Measurements from ENCODE around the gene SLC1A2.

SLC1A2 gene

DNA sequence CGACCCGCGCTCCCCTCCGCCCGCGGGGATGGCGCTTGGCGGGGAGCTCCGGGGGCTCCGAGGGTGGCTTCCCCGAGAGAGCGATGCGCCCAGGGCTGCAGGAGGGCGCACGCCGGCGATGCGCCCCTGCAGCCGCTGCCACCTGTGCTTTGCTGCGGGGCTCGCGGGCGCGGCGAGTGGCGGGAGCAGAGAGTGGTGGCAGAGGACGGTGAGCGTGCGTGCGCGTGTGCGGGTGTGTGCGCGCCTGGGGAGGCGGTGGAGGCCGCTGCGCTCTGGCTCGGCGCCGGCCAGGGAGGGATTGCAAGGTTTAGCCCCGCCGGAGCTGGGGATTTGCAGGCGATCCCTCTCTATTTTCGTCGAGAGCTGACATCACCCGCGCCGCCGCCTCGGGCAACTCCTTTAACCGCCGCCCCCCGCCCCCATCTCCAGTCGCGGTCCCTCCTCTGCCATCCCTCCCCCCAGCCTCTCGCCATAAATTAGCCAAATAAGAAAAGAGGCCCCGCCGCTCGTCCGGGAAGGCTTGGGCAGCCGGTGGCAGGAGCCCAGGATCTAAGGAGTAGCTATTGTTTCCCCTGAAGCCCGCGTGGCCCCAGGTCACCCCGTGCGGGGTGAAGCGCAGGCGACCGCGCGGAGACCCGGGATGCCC, at the start of gene SLC1A2:
Gene SLC1A2 (minus strand): TSS at position 375 of the 646 bp plus-strand sequence. CDS start 592 bp downstream, outside the sequence.
- no peak for DNase-seq

DNA sequence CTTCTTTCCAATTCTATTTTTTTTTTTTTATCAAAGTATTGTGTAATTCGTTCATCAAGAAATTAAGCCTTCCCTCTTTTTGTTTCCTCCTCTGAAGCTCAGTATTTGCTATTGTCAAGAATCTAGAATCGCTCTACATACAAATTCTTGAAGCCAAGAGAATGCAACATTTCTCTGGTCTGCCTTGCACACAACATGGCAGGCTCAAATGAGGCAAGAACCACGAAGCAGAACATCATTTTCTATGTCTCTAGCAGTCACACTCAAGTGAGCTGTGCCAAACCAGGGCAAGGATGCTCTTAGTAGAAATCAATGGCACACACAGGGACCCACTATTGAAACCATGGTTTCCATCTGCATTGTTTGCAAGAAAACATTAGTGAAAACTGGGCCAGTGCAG, 46.7 kb upstream of the SLC1A2 start:
- DNase-seq, result no peak

DNA sequence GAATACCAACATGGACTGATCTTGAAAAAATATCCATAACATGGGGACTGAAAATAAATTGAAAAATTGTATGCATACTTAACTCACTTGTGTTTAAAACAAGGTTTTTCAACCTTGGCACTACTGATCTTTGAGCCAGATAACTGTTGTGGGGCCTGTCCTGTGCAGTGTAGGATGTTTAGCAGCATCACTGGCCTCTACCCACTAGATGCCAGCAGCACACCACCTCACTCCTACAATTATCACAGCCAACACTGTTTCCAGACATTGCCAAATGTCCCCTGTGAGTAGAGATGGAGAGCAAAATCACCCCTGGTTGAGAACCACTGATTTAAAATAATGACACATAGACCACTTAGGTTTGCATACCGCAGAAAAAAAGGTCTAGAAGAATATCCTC, 45.0 kb upstream of the SLC1A2 start:
- DNase-seq, result no peak

- no peak for DNase-seq
Observed at GRCh38 chr11:35463331-35463751, 44.0 kb upstream of the SLC1A2 start.

DNA sequence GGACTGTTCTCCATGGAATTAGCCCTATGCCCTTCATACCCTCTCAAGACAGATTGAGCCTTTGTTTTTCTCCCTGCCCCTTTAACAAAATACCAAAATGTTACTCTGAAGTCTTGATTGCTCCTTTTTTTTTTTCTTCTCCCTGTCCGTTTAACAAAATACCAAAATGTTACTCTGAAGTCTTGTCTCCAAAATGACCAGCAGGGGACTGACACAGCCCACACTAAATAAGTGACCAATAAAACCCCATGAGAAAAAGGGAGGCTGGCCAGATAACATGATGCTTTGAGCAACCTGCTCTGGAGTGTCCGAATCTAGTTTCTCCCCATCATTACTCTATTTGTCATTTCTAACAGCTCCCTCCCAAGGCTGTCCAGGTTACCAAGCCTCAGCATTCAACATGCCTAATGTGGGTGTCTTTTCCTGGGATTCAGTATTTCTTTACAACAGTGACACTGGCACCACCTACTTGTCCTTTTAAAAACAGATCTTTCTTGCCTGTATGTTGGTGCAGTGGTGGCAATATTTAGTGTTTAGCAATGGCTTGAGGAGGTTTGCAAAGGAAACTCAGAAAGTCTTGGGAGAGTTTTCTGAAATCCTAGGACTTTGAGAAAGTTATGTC, 42.7 kb upstream of the SLC1A2 start:
- DNase-seq, result no peak

DNA sequence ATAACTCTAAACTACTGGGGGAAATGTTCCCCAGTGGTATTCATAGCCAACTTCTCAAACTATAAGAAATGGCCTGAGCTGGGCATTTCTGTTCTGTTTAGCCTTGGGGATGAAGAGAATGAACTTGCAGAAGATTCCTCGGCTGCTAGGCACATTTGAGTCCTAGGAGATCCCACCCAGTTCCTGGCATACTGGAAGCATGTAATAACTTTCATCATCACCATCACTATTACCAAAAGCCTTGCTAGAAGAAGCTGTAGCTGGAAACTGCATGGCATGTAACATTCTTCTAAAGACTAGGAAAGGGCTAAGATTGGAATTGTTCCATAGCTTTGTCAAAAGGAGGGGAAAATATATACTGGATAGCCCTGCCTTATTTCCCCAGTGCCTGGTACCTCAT, 40.1 kb upstream of the SLC1A2 start:
- DNase-seq, result no peak

- DNase-seq, result no peak
Observed at GRCh38 chr11:35458846-35459245, 39.5 kb upstream of the SLC1A2 start.

- DNase-seq, result no peak
Observed at GRCh38 chr11:35454362-35454761, 35.0 kb upstream of the SLC1A2 start.

DNA sequence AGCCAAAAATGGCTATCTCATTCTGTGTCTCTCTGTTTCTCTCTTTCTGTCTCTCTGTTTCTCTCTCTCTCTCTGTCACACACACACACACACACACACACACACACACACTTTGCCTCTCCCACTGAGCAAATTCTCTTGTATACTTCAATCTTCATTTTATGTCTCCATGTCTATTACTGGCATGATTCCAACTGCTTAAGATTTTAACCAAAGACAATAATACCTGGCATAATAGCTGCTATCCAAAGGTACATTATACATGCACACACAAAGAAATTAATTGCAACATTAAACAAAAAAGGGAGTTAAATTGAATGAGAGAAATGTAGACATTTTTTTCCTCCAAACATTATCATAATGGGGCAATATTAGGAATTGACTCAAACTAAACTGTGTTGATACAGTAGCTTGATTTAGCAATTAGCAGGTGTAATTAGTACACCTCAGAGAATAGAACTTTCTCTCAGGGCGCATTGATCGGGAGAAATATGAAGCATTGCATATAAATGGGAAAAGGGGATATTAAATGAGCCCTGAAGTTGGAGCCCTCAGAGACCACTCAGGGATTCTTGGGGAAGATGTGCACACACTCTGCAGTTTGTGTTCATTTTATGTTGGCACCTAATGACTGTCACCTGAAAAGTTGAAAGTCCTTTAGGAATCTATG, 17.4 kb upstream of the SLC1A2 start:
- DNase-seq, result no peak

GRCh38 chr11:35433588-35433987, 14.2 kb upstream of the SLC1A2 start:
- DNase-seq, result no peak

DNA sequence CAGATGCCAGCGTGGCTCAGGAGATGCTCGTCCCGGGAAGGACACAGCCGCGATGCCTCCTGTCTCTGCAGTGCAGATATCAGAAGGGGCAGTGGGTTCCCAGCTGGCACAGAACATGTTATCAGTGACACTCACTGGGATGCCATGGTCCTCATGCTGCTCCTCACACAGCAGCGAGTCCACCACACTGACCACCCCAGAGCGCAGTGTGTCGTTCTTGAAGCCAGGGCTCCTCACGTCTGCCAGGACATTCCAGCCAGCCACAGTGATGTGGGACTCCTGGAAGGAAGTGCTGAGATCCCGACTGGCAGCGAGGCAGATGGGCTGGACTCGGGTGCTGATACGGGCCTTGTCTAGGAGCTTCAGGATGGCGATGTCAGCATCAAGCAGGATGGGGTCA, 13.1 kb upstream of the SLC1A2 start:
- DNase-seq, result no peak

GRCh38 chr11:35427071-35427470, 7.7 kb upstream of the SLC1A2 start:
- no peak for DNase-seq

DNA sequence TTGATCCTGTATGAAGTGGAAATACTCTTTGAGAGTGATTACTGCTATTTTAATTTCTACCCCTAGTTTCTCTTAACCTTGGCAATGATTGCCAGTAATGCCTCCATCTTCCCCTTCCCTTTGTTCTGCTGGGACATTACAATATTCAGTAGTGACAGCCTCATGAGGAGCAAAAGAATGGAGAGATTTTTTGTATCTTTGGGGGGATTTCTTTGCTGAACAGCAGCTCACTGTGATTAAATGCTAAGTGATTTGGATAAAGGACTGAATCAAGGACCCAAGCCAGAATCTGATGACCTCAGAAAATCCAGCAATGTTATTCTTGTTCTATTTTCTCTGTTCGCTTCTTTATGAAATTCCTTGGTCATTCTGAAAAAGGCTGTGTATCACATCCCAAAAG, 7.0 kb upstream of the SLC1A2 start:
- DNase-seq, result no peak

DNA sequence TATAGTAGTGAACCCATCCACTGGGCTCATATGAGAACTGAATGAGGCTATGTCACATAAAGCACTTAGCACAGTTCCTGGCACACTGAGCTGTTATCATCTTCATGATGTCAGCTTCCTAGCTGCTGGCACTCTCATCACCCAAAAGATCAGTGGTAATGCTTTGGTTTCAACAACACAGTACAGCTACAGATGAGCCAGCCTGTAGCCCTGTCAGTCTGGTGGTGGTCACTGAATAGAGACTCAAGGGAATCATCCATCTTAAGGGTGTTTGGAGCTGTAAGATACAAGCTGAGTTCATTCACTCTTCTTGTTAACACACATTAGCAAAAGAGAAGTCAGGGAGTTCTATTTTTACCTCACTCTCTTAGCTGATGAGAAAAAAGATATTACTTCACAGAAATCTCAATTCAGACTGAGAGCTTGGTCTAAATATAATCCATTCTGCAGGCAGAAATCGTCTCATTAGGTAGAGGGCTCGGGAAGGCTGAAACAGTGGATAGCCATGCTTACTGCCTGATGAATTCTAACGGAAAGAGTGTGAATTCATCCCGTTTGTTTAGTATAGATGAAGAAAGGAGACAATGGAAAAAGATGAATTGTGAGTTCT, 6.3 kb upstream of the SLC1A2 start:
- no peak for DNase-seq

GRCh38 chr11:35424157-35424940, 5.0 kb upstream of the SLC1A2 start:
- DNase-seq, result no peak

DNA sequence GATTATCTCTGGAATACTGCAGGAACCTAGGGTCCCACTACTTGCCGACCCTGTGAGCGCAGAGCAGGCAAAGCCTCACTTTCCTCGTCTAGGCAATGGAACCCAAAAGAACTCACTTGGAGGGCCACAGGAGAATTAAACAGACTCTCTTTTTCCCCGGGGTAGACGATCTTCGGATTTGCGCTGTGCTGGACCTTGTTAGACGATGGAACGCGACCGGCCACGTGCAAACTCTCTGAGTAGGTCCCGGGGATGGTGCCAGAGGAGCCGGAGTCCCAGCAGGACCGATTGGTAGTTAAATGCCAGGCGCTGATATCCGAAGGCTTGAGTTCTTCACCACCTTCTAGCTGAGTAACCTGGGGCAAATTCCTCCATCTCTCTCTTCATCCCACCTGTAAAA, 1.0 kb upstream of the SLC1A2 start:
- no peak for DNase-seq

DNA sequence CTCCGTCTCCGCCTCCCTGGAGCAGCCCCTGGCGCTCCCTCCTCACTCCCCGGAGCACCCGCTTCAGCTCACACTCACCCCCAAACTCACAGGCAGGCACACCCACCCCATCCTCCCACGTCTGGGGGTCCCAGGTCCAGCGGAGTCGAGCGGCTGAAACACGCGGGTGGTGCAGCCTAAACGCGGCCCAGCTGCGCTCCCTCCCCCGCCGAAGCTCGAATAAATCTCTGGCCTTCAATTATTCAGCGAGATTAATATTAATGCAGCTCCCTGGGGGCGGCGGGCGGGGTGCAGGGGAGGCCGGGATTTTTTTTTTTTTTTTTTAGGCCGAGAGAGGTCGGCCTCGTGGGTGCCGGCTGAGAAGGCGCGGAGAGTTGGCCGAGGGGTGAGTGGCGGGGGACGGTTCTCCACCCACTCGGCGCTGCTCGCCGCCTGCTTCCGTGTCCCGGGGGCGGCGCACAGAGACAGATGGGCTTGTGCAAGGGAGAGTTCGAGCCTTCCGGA, 524 bp upstream of the SLC1A2 start:
- no peak for DNase-seq

GRCh38 chr11:35418282-35419183, 825 bp downstream of the SLC1A2 start:
- no peak for DNase-seq

DNA sequence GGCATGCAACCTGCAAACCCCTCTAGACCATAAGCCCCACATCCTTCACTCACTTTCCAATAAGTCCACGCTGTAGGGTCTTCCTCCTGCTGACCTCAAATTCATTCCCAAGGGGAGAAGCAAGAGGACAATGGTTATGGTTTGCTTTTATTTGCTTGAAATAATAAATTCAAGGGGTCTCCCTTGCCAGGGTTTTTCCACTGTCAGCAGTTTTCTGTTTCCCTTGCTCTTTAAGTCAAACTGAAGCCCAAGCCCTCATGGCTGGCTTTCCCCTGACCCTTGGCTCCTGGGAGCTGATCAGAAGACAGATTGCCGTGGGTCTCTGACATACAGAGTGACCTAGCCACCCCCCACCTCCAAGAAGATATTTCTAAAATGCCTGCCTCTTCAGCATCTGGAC, 3.9 kb downstream of the SLC1A2 start:
- no peak for DNase-seq

DNA sequence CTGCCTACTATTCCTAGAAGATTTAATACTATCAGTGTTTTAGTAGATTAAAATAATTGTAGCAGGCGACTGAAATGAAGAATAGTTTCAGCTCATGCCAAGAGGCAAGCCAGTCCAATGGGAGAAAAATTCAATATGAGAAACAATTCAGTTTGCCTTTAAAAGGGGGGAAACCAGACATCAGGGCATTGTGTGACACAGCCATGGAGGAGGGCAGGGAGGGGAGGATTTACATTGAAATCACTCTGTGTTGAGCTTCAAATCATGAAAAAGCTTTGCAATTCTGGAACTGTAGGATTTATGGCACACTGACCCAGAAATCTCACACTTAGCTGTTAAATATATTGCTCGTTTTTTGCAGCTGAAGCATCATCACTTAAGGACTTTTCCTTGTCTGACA, 4.6 kb downstream of the SLC1A2 start:
- no peak for DNase-seq

GRCh38 chr11:35414311-35414710, 5.0 kb downstream of the SLC1A2 start:
- no peak for DNase-seq

DNA sequence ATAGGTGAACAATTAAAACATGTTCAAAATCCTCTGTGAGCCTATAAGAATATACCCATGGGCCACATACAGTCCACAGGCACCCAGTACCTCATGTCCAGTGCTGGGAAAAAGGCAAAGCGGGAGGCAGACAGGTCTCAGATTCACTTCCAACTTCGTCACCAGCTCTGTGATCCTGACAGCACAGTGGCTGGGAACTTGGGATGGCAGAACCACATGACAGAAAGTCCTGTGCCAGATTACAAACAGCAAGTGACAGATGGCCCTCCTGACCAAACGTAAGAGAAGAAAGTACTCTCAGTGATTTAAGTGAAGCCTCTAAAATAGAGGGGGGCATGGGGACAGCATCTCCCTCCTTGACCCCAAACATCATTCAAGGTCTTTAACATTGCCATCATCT, 5.8 kb downstream of the SLC1A2 start:
- no peak for DNase-seq

Data from activated T-cell treated with anti-CD3 and anti-CD28 coated beads, Interleukin-2, amount 50 U/mL, for 1 hour (primary cell).